Prostate gland (tissue), 2 donors: ENCODE data around the gene RANGAP1.

ENCODE experiments used
- CTCF ChIP-seq, 4 experiments: fragments of 200-600 bp in 2 of 4; fragments of 450-650 bp in 2 of 4; sonication (generic) in 2 of 4; IDR thresholded peaks; 1 replicate in 3 of 4; 2 replicates in 1 of 4; pipeline ENCODE4 v1.5.1; 2016 to 2019; ENCODE audit warnings: antibody characterized with exemption in 4 of 4, mild to moderate bottlenecking in 2 of 4, moderate library complexity in 2 of 4
- POLR2AphosphoS5 ChIP-seq: sonication (generic); formaldehyde crosslinking; IDR thresholded peaks from one replicate; pipeline ENCODE4 v1.6.1; 2017; ENCODE audit warnings: antibody characterized with exemption

GRCh38 chr22:41286639-41287091 lies 678 bp upstream of the RANGAP1 start:
- TF ChIP-seq CTCF (IDR thresholded peaks at IDR 0.05) (no peak), POLR2AphosphoS5 (no peak)
